Epithelial cell of prostate (primary cell): ENCODE data around the gene CLK2.

Source experiments
- DNase-seq: peaks from one replicate; pipeline ENCODE4 v3.0.0-alpha.2; 2011; ENCODE audit warnings: low read depth, low spot score
- H3K27ac ChIP-seq: fragments of 450-650 bp; 2 replicates; pipeline ENCODE4 v1.5.1; 2017; ENCODE audit warnings: mild to moderate bottlenecking

The CLK2 gene

DNA sequence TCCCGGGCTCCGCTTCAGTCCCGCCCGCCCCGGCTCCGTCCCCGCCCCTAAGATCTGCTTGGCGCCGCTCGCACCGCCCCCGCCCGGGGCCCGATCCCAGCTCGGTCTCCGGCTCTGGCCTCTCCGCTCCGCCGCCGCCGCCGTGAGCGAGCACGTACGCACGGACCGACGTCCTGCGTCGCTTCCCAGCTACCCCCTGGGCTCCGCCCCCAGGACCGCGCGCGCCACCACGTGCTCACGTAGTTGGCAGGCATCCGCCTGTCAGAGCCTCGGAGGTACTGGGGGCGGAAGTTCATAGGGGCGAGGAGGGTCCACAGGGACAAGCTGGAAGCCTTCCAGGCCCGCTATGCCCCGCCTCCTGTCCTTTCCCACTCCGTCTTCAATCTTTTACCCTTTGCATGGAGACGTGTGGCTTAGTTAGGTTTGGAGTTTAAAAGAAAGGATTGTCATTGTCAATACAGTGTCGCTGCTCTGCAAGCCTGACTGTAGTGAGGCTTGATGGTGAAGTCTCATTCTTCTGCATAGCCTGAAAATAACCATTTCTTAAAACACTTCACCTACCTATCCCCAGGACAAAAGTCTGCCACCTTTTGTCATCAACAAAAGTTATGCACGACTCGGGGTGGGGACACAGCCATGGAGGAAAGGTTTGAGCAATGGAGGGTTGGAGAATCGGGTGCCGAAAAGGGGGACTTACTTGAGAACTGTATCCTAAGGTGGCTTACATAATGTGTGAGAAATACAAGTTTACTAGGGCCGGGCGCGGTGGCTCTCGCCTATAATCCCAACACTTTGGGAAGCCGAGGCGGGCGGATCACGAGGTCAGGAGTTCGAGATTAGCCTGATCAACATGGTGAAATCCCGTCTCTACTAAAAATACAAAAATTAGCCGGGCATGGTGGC lies at the start of gene CLK2:
Gene CLK2 (minus strand): TSS at position 162 of the 903 bp plus-strand sequence. CDS start 2,527 bp downstream, outside the sequence.
- H3K27ac ChIP-seq: peak within 1 kb of the TSS; percentile 87
- DNase-seq: peak; percentile 51

DNA sequence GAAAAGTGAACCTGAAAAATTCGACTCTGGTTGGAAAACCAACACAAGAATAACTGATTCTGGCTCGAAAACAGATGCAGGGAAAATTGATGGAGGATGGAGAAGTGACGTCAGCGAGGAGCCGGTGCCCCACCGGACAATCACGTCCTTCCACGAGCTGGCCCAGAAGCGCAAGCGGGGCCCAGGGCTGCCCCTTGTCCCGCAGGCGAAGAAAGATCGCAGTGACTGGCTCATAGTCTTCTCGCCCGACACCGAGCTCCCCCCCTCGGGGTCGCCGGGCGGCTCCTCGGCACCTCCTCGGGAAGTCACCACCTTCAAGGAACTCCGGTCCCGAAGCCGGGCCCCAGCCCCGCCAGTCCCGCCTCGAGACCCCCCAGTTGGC lies 49.3 kb upstream of the CLK2 start:
- H3K27ac ChIP-seq: peak overlapping the region; percentile 88
- no peak for DNase-seq

DNA sequence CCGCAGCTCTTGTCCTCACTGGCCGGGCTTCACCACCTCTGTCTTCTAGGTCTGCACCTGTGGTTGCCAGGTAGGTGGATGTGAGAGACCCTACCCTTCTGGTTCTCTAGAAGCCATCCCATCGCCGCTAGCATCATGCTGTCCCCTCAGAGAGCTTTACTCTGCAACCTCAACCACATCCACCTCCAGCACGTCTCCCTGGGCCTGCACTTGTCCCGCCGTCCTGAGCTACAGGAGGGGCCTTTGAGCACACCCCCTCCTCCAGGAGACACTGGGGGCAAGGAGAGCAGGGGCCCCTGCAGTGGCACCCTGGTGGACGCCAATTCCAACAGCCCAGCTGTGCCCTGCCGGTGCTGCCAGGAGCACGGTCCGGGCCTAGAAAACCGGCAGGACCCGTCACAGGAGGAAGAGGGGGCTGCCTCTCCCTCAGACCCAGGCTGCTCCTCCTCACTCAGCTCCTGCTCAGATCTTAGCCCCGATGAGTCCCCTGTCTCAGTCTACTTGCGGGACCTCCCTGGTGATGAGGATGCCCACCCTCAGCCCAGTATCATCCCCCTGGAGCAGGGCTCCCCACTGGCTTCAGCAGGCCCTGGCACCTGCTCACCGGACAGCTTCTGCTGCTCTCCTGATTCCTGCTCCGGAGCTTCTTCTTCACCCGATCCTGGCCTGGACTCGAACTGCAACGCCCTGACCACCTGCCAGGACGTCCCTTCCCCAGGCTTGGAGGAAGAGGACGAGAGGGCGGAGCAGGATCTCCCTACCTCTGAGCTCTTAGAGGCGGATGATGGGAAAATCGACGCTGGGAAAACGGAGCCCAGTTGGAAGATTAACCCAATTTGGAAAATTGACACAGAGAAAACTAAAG lies 48.6 kb upstream of the CLK2 start:
- no peak for DNase-seq
- no peak overlapping the region for H3K27ac ChIP-seq

DNA sequence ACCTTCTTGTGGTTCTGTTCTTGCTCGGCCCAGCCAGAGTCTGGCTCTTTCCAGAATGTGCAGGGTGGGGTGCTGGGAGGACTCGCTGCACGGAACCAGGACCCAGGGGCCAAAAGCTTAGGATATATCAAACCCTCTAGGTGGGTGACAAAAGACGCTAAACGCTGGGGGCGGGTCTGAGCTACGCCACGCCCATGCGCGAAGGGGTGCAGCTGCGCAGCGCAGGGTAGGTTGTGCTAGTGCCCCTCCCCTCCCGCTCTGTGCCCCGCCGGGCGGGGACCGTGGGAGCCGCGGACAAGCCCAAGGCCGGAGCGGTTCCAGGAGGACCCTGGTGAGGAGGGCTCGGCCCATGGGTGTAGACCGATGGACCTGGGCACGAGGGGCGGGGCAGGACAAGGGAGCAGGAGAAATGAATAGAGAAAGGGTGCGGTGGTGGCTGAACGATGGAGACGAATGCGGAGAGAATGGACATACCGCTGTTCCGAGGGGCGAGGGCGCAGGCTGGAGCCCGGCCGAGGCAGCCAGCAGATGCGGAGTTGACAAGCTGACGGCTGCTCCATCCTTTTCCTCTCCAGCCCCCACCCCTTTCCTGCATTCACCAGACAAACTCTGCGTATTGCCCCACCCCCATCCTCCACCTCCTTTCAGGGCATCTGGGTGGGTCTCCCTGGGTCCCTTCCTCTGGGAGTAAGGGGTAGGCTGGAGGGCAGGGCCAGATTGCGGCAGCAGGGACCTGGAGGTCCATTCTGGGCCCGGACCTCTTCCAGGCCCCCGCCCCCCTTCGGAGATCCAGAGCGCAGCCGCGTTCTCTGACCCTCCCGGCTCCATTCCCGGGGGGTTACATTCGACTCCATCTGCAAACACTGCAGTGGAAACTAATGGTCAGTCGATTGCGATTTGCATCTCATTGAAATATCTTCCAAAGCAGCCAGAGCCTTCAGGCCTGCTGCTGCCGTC lies 47.6 kb upstream of the CLK2 start, which contains the start of gene RUSC1:
Gene RUSC1 (plus strand): TSS at position 234 of the 957 bp plus-strand sequence. CDS start 880 bp downstream, outside the sequence.
- no peak for DNase-seq
- H3K27ac ChIP-seq: no peak within 1 kb of the TSS

DNA sequence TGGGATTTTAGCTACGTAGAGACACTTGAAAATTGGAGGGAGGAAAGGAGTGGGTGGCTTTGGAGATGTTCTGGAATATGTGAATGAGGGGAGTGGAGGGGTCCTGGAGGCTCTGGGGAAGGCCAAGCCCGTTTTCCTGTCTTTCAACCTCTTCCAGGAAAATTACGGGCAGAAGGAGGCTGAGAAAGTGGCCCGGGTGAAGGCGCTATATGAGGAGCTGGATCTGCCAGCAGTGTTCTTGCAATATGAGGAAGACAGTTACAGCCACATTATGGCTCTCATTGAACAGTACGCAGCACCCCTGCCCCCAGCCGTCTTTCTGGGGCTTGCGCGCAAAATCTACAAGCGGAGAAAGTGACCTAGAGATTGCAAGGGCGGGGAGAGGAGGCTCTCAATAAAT lies 46.9 kb upstream of the CLK2 start:
- H3K27ac ChIP-seq: no peak overlapping the region

DNA sequence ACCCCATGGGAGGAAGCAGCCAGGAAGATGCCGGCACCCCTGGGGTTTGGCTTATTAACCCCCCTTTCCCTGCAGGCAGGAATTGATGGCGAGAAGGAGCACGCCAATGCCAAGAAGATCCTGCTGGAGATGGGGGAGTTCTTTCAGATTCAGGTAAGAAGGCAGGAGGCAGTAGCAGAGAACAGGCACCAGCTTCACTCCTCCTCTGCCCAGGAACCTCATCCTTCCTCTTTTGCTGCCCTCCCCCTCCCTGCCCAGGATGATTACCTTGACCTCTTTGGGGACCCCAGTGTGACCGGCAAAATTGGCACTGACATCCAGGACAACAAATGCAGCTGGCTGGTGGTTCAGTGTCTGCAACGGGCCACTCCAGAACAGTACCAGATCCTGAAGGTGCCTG lies 46.2 kb upstream of the CLK2 start:
- H3K27ac ChIP-seq: no peak overlapping the region
- DNase-seq: no peak

More for the DNA sequence above, 46.9 kb upstream of the CLK2 start:
- no peak for DNase-seq

DNA sequence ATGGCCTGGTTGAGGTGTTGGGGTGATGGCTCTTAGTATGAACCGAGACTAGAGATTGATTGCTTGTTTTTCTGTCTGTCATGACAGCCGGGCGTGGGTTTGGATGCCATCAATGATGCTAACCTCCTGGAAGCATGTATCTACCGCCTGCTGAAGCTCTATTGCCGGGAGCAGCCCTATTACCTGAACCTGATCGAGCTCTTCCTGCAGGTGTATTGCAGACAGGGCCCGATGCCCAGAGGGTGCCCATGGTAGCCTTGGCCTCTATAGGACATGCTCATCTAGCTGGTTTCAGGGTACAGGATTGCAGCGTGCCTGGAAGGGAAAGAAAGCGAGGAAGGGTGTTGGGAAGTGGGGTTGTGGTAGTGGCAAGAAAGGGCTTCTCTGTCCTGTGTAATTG lies 44.8 kb upstream of the CLK2 start:
- no peak for DNase-seq
- no peak overlapping the region for H3K27ac ChIP-seq

DNA sequence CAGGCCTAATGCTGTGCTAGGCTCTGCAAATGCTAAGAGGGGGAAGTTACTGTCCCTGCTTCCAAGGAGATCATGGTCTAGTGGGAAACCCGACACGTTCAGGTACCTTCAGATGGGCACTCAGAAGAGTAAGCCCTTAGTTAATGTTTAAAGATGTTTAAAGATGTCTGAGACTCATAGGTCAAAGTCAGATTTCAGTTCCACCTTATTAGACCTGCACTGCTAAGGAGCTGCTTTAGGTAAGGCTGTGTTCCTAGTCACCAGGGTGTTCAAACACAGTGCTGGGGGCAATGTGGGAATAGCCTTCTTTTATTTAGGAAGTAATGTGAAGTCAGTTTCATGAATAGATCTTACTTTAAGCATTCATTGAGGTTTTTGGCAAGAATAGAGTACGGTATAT lies 43.6 kb upstream of the CLK2 start:
- no peak overlapping the region for H3K27ac ChIP-seq
- no peak for DNase-seq

DNA sequence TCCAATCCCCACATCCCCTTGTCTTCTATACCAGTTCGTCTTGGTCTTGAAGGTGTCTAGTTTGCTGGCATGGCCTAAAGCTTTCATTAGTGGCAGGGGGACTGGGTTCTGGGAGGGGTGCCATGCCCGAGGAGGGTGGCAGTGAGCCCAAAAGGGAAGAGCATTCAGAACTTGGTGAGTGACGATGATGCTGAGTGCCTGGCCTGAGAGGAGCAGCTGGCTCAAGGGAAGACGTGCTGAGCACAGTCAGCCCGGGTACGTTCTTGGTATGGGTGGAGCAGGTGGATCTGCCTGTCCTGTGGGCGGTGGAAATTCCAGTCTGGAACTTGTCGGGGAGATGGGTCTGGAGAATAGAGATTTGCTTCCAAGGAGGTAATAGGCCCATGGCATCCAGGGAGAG lies 40.0 kb upstream of the CLK2 start:
- no peak for DNase-seq
- peak overlapping the region; percentile 56 for H3K27ac ChIP-seq

DNA sequence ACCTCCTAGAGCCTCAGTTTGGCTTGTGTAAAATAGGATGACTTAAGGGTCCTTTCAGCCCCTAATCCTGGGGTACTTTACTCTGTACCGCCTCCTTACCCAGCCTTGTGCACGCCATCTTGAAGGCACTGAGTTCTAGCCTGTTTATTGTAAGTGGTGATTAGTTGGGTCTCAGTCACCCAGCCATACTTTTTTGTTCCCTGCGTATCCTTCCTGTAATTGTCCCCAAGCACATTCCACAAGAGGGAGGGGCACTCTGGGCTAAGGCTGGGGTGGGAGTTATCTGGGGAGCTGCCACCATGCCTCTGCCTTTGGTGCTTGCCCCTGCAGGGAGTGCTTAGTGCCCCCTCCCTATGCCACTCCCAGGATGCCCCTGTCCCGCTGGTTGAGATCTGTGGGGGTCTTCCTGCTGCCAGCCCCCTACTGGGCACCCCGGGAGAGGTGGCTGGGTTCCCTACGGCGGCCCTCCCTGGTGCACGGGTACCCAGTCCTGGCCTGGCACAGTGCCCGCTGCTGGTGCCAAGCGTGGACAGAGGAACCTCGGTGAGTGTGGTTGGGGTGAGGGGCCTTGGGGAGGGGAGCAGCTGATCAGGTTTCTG lies 36.2 kb upstream of the CLK2 start:
- peak overlapping the region; percentile 97 for H3K27ac ChIP-seq
- no peak for DNase-seq

DNA sequence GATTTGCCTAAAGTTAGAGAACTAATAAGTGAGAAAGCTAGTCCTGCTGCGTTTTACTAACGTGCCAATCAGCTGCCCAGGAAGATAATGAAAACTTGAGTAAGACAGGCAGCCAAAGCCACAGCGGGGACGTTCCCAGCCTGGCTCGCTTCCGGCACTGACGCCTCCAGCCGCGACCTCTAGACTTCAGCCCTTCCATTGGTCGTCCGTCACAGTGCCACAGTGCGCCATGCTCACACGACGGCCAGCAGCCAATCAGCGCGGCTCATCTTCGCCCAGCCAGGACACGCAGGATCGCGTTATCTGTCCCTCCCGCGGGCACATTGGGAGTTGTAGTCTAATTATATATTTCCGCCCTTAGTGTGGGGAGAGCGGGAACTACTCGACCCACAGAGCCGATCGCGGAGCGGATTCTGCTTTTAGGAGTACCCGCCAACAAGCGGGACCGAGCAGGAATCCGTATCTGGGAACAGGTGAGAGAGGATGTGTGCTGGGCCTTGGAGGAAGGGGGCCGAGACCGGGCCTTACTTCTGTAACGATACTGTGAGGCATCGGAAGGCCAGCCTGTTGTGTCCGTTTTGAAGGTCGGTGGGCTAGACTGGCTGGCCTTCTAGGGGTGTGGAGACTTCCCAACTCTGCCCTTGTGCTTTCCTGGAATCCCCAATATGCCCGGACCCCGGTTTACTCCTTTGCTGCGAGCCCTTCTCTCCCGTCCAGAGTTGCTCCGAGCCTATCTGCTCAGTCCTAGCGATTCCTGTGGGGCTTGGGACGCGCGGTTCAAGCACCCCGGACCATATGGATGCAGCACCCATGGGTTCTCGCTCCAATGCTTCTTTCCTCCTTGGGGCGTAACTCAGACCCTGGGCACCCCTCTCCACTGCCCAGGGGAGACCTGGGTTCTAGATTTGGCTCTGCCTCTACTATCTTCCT lies 35.5 kb upstream of the CLK2 start, which contains the start of gene FDPS:
Gene FDPS (plus strand): TSS at position 374 of the 930 bp plus-strand sequence. CDS start 924 bp downstream, outside the sequence.
- peak; percentile 93 for DNase-seq
- H3K27ac ChIP-seq: peak within 1 kb of the TSS; percentile 97

DNA sequence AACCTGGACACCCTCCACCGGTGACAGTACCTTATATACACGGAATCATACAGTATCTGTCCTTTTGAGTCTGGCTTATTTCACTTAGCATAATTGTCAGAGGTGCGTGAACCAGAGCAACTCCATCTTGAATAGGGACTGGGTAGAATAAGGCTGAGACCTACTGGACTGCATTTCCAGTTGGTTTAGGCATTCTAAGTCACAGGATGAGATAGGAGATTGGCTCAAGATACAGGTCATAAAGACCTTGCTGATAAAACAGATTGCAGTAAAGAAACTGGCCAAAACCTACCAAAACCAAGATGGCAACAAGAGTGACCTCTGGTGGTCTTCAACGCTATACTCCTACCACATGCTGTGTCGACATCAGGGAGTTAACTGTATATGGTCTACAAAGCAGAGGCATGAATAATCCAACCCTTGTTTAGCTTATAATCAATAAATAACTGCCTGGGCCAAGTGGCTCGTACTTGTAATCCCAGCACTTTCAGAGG lies 34.0 kb upstream of the CLK2 start:
- peak overlapping the region; percentile 97 for H3K27ac ChIP-seq
- no peak for DNase-seq

DNA sequence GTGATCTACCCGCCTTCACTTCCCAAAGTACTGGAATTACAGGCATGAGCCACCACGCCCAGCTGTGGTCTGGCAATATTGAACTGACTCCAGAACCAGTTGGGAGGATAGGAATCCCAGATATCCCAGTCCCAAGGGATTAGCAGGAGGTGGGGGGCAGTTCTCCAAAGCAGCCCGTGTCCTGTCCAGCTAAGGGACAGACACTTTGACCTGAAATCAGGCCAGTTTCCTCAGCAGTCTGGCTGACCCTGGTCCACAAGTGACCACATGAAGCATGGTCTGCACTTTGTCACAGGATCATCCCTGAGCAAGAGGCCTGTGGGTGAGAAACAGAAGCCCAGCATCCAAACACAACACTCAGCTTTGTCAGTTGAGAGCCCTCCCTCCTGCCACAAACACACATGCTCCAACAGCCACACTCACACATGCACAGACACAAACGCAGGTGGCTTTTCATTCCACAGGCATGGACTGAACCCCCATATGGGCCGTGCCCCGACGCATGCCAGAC lies 32.6 kb upstream of the CLK2 start:
- no peak overlapping the region for H3K27ac ChIP-seq
- DNase-seq: no peak

DNA sequence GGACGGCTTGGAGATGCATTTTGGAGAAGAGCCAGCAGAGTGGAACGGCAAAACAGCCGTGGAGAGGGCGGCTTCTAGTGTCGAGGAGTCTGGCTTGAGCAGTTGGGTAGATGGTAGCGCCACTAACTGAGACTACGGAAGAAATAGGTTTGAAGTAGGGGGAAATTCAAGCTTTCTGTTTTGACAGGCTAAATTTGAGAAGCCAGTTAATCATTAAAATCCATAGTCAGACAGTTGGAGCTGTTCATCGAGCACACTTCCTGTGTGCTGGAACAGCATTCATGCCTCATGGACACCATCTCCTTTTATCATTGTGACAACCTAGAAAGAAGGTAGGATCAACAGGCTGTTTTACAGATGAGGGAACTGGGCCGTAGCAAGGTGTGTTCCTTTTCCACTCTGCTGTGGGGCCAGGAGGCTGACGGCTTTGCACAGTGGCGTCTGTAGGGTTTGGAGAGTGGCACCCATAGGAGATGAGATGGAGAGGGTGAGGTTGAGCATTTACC lies 31.3 kb upstream of the CLK2 start:
- no peak overlapping the region for H3K27ac ChIP-seq
- no peak for DNase-seq

DNA sequence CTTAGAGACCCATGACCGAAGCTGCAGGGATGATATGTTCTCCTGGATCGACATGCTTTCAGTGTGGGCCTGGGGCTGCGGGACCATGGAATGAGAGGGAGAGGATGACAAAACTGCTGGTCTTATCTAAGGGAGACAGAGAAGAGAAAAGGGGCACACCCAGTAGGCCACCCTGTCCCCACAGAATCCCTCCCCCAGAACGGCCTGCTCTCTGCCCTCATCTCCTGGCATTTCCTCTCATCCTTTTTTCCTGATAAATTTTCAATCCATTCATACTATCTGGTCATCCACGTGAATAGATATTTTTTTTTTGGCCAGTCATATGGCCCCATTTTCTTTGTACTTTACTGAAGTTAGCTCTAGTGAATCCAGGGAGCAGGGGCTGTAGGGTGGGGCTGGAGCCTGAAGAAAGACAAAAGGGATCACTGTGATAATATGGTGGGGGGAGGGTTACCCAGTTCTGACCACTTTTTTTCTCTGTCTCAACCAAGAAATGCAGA lies 28.1 kb upstream of the CLK2 start, which contains the start of gene PKLR:
Gene PKLR (minus strand): TSS at position 97 of the 500 bp plus-strand sequence. CDS start 43 bp downstream, at position 54.
- no peak for DNase-seq
- H3K27ac ChIP-seq: no peak within 1 kb of the TSS

DNA sequence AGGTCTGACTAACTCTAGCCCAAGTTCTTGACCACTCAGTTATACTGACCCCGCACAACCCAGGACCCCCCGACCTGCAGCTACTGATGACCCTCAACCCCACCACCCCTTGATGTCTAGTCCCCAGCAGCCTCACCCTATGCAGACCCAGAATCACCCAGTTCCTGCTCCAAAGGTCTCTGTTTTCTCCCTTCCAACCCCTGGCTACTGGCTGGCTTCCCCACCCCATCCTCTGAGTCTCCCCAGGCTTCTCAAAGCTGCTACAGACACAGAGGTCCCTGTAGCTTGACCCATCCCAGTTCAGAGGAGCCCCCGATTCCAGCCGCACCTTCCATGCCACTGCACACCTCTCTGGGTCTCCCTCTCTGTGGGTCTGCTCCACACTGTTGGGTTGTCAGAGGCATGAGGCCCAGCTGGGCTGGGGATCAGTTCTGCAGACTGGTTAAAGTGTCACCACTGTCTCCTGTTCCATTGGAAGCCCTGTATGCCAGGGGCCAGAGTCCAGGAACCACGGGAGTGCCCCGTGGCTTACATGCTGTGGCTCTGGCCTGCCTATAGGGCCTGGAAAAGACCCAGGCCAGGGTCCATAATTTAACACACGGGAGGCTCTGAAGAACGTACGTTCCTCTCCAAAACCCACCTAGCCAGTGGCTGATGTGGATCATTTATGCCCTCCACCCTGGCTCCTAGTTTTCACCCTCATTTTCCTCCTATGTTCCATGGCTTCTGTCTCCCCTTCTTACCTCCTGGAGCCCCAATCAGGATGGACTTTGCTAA lies 27.4 kb upstream of the CLK2 start:
- H3K27ac ChIP-seq: no peak overlapping the region

DNA sequence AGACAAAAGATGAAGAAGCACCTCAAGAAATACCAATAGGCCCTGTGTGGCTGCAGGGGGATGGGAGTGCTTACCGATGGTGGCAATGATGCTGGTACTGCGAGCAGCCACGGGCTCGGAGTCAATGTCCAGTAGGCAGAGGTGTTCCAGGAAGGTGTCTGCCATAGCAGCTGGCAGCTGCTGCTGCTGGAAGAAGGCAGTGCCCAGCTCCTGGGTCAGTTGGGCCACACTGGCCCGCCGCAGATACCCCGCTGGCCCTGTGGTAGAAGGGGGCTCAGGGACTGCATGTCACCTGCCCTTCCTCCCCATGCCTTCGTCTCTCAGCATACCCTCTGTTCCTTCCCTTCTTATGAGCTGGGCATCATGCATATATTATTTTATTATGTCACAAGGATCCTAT lies 26.7 kb upstream of the CLK2 start:
- DNase-seq: no peak
- no peak overlapping the region for H3K27ac ChIP-seq

More for the DNA sequence above, 27.4 kb upstream of the CLK2 start:
- no peak for DNase-seq
